Measurements from ENCODE around the gene MTHFD2L.

GRCh38 chr4:74252933-74253332 is 95.0 kb downstream of the MTHFD2L start:
- no peak for TF ChIP-seq CTCF (IDR thresholded peaks at IDR 0.05)
- TF ChIP-seq POLR2A (IDR thresholded peaks at IDR 0.05): no peak
